Measurements from ENCODE around the gene CACNA1G.

CACNA1G gene

GRCh38 chr17:50521514-50521913 lies 39.0 kb upstream of the CACNA1G start:
- TF ChIP-seq CTCF (IDR thresholded peaks at IDR 0.05): no peak
- Histone ChIP-seq H3K9me3 (no peaks in the 10 kb centered on the region), H3K36me3 (no peaks in the 10 kb centered on the region), H3K4me1 (ENCODE audit: control insufficient read depth in 1 of 2, insufficient read depth in 1 of 2, low read depth in 1 of 2, low read length in 1 of 2) (no peaks in the 10 kb centered on the region), H3K27me3 (no peaks in the 10 kb centered on the region), H3K27ac (no peak overlapping the region), H3K4me3 (ENCODE audit: low read depth in 1 of 2, low read length in 1 of 2) (no peak overlapping the region)

GRCh38 chr17:50522766-50523165 lies 37.7 kb upstream of the CACNA1G start:
- H3K27ac ChIP-seq: no peak overlapping the region
- H3K36me3 ChIP-seq: no peaks in the 10 kb centered on the region
- H3K4me1 ChIP-seq (ENCODE audit: control insufficient read depth in 1 of 2, insufficient read depth in 1 of 2, low read depth in 1 of 2, low read length in 1 of 2): peaks cover 6 to 7% of the 10 kb centered on the region in 2 experiments
- no peaks in the 10 kb centered on the region for H3K27me3 ChIP-seq
- H3K4me3 ChIP-seq (ENCODE audit: low read depth in 1 of 2, low read length in 1 of 2): no peak overlapping the region
- TF ChIP-seq CTCF (IDR thresholded peaks at IDR 0.05): no peak
- no peaks in the 10 kb centered on the region for H3K9me3 ChIP-seq

DNA sequence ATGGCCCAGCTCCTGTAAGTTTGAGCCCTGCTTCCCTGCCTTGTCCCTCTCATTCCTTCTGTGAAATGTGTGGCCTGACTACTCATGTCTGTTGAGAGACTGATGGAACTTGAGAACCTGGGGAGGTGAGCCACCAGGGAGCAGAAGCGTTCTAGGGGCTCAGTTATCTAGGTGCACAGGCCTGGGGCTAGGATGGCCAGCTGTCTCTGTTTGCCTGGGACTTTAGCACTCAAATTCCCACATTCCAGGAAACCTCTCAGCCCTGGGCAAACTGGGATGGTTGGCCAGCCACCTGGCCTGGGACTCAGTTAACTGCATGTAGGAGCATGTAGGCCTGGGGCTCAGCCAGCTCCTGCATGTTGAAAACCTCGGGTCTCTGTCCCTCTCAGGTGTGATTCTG lies 37.3 kb upstream of the CACNA1G start:
- Histone ChIP-seq H3K27ac (no peak overlapping the region), H3K27me3 (no peaks in the 10 kb centered on the region), H3K4me1 (ENCODE audit: control insufficient read depth in 1 of 2, insufficient read depth in 1 of 2, low read depth in 1 of 2, low read length in 1 of 2) (peaks cover 6 to 8% of the 10 kb centered on the region in 2 experiments)

GRCh38 chr17:50524838-50525237 lies 35.7 kb upstream of the CACNA1G start:
- peaks cover 5% of the 10 kb centered on the region for H3K27me3 ChIP-seq
- no peak for TF ChIP-seq CTCF (IDR thresholded peaks at IDR 0.05)
- no peak overlapping the region for H3K27ac ChIP-seq
- H3K36me3 ChIP-seq: no peaks in the 10 kb centered on the region
- peaks cover 6 to 8% of the 10 kb centered on the region in 2 experiments for H3K4me1 ChIP-seq (ENCODE audit: control insufficient read depth in 1 of 2, insufficient read depth in 1 of 2, low read depth in 1 of 2, low read length in 1 of 2)
- no peak overlapping the region for H3K4me3 ChIP-seq (ENCODE audit: low read depth in 1 of 2, low read length in 1 of 2)
- no peaks in the 10 kb centered on the region for H3K9me3 ChIP-seq

More for the DNA sequence above, 37.3 kb upstream of the CACNA1G start:
- H3K36me3 ChIP-seq: no peaks in the 10 kb centered on the region
- H3K4me3 ChIP-seq (ENCODE audit: low read depth in 1 of 2, low read length in 1 of 2): no peak overlapping the region
- no peak for TF ChIP-seq CTCF (IDR thresholded peaks at IDR 0.05)
- no peaks in the 10 kb centered on the region for H3K9me3 ChIP-seq

GRCh38 chr17:50527155-50527762 lies 33.3 kb upstream of the CACNA1G start:
- peaks cover 16% of the 10 kb centered on the region for H3K27me3 ChIP-seq
- H3K9me3 ChIP-seq: no peaks in the 10 kb centered on the region
- H3K27ac ChIP-seq: no peak overlapping the region
- H3K4me3 ChIP-seq (ENCODE audit: low read depth in 1 of 2, low read length in 1 of 2): no peak overlapping the region
- peaks cover 19 to 27% of the 10 kb centered on the region in 2 experiments for H3K4me1 ChIP-seq (ENCODE audit: control insufficient read depth in 1 of 2, insufficient read depth in 1 of 2, low read depth in 1 of 2, low read length in 1 of 2)
- TF ChIP-seq CTCF (IDR thresholded peaks at IDR 0.05): no peak
- no peaks in the 10 kb centered on the region for H3K36me3 ChIP-seq

Measured in neutrophil (primary cell).